HG02885 (cell line): Measurements from ENCODE around the gene GNA14.

ENCODE experiments used
- ATAC-seq: cut with Tn5 transposase; IDR thresholded peaks from one replicate; pipeline ENCODE4 v1.9.1; 2021; ENCODE audit warnings: mild to moderate bottlenecking; ENCODE audit not compliant: unreplicated experiment, poor library complexity

GNA14 gene

DNA sequence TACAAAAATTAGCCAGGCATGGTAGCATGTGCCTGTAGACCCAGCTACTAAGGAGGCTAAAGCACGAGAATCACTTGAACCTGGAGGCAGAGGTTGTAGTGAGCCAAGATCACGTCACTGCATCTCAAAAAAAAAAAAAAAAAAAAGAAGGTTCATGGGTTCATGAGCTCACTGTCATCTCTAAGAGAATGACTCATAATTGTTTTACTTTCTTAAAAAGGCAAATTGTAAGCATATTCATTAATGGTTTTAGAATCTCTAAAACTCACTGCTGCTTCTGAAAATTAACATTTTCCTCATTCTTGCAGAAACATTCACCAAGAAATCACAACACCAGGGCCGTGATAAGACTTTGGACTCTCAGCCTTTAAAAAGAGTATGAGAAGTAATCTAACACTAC lies 103.6 kb downstream of the GNA14 start:
- no peak for ATAC-seq

GRCh38 chr9:77543131-77543822 lies 104.8 kb downstream of the GNA14 start:
- no peak for ATAC-seq

DNA sequence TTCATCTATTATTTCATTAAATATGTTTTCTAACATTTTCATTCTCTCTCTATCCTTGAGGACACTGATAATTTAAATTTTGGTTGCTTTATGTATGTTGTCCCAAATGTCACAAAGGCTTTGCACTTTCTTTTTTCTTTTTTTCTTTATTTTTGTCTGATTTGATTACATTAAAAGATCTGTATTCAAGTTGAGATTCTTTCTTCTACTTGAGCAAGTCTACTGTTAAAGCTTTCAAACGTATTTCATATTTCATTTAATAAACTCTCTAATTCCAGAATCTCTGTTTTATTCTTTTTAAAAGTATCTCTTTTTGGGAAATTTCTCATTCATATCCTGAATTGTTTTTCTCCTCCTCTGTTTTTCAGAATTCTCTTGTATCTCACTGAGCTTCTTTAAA lies 106.5 kb downstream of the GNA14 start:
- no peak for ATAC-seq

GRCh38 chr9:77541055-77541454 lies 107.1 kb downstream of the GNA14 start:
- ATAC-seq, result no peak

DNA sequence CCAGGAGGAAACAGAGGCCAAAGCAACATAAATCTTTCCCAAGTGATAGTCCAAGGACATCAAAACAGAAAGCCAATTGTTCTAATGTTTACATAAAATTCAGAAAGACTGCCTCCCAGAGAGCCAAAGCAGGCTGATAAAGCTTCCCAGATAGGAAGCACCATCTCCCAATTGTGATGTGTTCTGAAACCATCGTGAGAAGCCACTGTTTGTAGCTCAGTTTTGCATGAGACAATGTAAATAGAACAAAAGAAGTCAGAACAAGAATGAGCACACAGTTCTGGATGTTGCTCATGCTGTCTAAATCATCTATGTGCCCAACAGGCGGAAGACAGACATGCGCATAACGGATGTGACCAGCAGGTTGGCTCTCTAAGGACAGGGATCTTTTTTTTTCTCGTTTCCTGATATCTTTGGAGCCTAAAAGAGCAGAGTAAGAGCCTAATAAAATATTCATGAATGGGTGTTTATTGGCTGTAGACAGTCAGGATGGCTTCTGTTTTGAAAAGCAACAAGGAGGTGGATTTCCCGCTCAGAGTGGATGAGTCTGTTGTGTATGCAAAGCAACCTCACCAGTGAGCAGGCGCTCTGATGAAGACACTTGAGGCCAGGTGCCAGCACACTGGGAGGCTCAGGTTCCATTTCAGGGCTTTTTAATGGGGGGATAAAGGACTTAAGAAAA lies 113.6 kb downstream of the GNA14 start:
- ATAC-seq, result peak; percentile 41

GRCh38 chr9:77533671-77534070 lies 114.5 kb downstream of the GNA14 start:
- ATAC-seq, result no peak

- ATAC-seq, result no peak
Observed at GRCh38 chr9:77532607-77533006, 115.5 kb downstream of the GNA14 start.

GRCh38 chr9:77531400-77531799 lies 116.7 kb downstream of the GNA14 start:
- no peak for ATAC-seq

DNA sequence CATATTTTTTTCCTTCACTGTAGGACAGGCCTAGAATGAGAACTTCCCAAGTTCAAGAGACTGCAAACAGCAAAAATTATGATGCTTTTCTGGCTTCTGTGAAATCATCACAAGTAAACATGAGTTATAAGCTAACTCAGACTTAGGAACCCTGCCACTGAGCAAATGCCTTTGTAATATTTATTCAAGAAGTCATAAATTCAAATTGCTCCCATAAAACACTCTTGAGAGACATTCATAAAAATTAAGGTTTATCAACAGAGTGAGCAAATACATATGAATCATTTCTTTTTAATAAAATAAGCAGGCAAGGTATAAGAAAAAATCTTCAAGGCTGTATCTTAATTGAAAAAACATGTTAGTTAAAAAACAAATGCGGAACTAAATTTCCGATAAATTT lies 124.2 kb downstream of the GNA14 start:
- ATAC-seq, result no peak

DNA sequence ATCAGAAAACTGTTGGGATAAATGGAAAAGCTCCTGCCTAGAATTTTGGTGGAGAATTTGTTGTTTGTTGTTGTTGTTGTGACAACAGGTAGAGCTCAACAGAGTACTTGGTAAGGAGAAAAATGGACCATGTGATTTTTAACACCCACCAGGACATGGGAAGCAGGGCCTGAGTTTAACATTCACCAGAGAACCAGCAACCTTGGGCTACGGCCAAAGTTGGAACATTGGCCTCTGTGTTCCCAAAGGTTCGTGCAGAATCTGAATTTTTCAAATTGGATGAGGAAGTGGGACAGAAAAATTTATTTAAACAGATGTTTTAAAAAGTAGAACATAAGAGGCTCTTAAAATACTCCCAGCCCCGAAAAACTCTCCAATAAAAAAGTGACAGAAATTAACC lies 127.0 kb downstream of the GNA14 start:
- ATAC-seq, result no peak

DNA sequence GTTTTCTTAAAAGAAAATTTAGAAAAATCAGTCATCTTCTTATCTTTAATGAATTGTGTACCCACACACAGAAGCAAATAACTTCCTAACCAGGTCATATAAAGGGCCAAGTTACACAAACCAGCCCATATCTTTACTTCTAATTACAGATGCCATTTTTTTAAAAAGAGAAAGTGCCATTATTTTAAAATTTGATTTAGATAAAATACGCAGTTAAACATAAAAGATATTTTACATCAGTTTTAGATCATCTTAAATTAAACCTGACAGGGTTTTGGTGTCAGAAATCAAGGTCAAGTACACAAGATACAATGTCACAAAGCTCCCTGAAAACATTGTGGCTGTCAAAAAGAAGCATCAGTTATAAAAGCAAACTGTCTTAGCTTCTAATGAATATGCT lies 129.4 kb downstream of the GNA14 start:
- no peak for ATAC-seq

GRCh38 chr9:77516781-77517180 lies 131.3 kb downstream of the GNA14 start:
- ATAC-seq, result no peak

DNA sequence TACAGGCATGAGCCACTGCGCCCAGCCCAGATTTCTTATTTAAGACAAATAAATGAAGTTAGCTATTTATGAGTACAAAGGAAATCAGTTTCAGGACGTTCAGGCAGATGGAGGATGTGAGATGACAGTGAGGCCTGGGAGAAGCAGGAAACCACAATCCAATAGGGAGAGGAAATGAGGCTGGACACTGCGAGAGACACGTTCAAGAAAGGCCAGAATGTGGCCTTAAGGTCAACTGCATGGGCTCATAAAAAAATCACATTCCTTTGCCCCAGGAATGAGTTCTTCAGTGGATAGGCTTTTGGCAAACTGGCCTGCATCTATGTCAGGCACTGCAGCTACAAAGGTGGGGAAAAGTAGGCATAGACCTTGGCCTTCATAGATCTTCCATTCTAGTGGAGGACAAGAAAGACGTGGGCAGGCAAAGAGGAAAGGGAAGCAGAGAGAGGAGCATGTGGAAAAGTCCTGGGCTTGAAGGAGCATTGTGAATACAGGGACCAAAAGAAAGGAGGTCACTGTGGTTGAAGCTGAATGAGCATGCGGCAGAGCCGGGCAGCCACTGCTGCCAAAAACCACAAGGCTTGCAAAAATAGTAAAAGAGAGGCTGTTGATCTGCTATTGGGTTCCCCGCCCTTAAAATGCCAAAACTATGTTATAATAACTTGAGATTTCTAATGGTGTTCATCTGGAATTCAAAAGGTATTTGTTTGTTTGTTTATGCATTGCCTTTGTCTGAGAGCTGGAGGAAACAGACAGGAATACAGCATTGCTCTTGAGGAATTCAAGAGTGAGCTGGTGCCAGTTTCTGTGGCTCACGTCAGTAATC lies 133.0 kb downstream of the GNA14 start:
- no peak for ATAC-seq

DNA sequence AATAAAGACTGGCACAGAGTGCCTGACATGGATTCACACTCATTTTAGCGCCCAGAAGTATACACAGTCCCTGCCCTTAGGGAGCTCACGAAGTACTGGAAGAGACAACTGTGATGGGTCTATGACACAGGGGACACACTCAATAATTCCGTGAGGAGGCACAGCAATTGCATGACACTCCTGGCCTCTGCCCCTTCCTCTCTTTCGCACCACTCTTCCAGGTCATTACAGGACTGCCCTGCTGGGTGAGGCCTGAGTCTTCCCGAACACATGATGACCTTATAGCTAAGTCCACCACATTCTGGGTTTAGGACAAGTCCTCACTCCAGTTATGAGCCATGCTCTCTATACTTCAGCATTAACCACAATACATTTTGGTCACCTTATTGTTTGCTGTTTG lies 134.7 kb downstream of the GNA14 start:
- ATAC-seq, result no peak

DNA sequence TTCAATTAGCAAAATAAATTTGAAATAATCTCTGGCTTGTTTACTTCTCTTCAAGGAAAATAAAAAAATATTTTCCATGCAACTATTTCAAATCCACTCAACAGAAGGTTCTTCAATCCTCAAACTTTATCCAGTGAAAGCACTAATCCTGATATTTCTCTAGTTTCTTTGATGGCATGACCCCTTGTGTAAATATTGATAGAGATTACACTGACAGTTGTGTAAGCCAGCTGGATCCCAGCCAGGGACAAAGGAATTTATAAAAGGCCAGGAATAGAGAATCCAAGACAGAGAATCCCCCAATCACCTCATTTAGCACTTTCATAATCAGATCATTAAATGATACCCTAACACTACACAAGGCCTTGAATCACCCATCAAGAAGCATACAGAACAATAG lies 135.2 kb downstream of the GNA14 start:
- ATAC-seq, result no peak

DNA sequence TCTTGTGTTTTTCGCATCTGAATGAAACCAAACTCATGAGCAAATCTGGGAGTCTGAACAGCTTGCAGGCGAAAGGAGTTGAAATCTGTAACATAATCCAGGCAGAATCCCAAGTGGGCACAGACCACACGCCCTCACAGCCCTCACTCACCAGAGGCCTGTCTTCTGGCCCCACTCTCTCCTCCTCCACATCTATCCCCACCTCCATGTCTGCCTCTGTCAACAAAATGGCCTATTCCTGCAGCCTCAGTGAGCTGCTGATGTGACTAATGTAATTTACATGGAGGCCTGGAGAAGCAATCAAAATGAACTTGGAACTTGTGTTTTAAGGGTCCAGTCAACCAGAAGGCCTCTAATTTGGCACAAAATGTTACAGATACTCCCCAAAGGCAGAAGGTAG lies 136.6 kb downstream of the GNA14 start:
- no peak for ATAC-seq

GRCh38 chr9:77510666-77511065 lies 137.5 kb downstream of the GNA14 start:
- ATAC-seq, result no peak

GRCh38 chr9:77508396-77508795 lies 139.7 kb downstream of the GNA14 start:
- ATAC-seq, result no peak

DNA sequence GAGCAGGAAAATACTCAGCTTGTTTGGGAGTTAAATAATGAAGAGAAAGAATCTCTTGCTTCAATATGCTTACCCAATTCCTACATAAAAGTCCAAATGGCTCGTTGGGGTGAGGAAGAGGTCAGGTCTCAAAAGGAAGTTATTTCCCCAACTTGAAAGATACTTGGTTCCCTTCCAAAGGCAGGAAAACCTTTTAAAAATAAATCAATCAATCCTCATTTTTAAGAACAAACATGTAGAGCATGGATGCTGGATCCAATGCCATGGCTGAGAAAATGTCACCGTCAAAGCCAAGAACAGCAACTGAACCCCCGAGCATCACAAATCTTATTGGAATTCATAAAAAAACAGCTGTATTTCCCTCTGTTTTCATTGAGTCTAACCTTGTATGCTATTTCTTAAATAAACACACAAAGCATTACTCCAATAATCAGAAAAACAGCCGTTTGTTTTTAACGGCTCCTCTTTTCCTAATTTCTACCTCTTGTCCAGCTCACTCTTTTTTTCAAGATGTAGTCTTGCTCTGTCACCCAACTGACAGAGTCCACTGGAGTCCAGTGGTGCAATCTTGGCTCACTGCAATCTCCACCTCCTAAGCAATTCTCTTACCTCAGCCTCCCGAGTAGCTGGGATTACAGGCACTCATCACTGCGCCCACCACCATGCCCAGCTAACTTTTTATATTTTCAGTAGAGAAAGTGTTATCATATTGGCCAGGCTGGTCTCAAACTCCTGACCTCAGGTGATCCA lies 140.7 kb downstream of the GNA14 start:
- no peak for ATAC-seq

- ATAC-seq, result no peak
Observed at GRCh38 chr9:77505232-77505631, 142.9 kb downstream of the GNA14 start.

DNA sequence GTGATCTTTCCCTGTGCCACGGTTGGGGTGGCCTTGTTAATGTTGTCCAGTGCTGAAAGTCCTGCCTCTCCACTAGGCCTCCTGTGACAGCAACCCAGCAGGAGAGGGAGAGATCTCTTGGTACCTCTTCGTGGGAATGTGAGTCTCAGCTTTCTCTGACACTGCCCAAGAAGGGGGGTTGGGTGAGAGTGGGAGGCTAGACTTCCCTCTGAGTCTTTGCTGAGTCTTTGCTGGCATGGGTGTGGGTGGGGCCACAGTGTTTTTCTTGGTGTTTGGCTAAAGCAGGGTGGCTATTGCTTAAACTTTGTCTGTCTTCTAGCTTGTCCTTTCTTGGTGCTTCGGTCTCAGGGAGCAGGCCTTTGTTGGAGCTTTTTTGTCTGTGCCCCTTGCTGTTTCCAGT lies 145.6 kb downstream of the GNA14 start:
- ATAC-seq, result no peak
